Measurements from ENCODE around the gene RAB30.

Gene RAB30

GRCh38 chr11:83054001-83054400 lies 17.7 kb downstream of the RAB30 start:
- no peak for TF ChIP-seq CTCF (IDR thresholded peaks at IDR 0.05; ENCODE audit: insufficient read depth, low read length, poor library complexity, severe bottlenecking)
- peak; percentile 51 for DNase-seq (ENCODE audit: extremely low read depth, insufficient read length)
- no peak overlapping the region for H3K4me3 ChIP-seq (replicated peaks; ENCODE audit: low read depth, low read length)
- 0 out of 2 replicates have a peak, but pooled peaks cover 2% of the 10 kb centered on the region for H3K36me3 ChIP-seq (ENCODE audit: control insufficient read depth, insufficient read depth, low read length)
- H3K27me3 ChIP-seq (replicated peaks; ENCODE audit: control insufficient read depth, insufficient read depth, low read length): no peaks in the 10 kb centered on the region

- TF ChIP-seq CTCF (IDR thresholded peaks at IDR 0.05; ENCODE audit: insufficient read depth, low read length, poor library complexity, severe bottlenecking): no peak
Observed at GRCh38 chr11:83051760-83052671, 19.7 kb downstream of the RAB30 start.

GRCh38 chr11:83047515-83048225 lies 24.0 kb downstream of the RAB30 start:
- Histone ChIP-seq H3K36me3 (ENCODE audit: control insufficient read depth, insufficient read depth, low read length) (0 out of 2 replicates have a peak, but pooled peaks cover 2% of the 10 kb centered on the region), H3K27me3 (replicated peaks; ENCODE audit: control insufficient read depth, insufficient read depth, low read length) (no peaks in the 10 kb centered on the region), H3K4me3 (replicated peaks; ENCODE audit: low read depth, low read length) (no peak overlapping the region)
- DNase-seq (ENCODE audit: extremely low read depth, insufficient read length): no peak
- no peak for TF ChIP-seq CTCF (IDR thresholded peaks at IDR 0.05; ENCODE audit: insufficient read depth, low read length, poor library complexity, severe bottlenecking)

More at GRCh38 chr11:83051760-83052671, 19.7 kb downstream of the RAB30 start:
- 0 out of 2 replicates have a peak, but pooled peaks cover 2% of the 10 kb centered on the region for H3K36me3 ChIP-seq (ENCODE audit: control insufficient read depth, insufficient read depth, low read length)
- H3K27me3 ChIP-seq (replicated peaks; ENCODE audit: control insufficient read depth, insufficient read depth, low read length): no peaks in the 10 kb centered on the region
- H3K4me3 ChIP-seq (replicated peaks; ENCODE audit: low read depth, low read length): no peak overlapping the region
- no peak for DNase-seq (ENCODE audit: extremely low read depth, insufficient read length)

- TF ChIP-seq CTCF (IDR thresholded peaks at IDR 0.05; ENCODE audit: insufficient read depth, low read length, poor library complexity, severe bottlenecking): no peak
- Histone ChIP-seq H3K27me3 (replicated peaks; ENCODE audit: control insufficient read depth, insufficient read depth, low read length) (no peaks in the 10 kb centered on the region), H3K36me3 (ENCODE audit: control insufficient read depth, insufficient read depth, low read length) (no peaks in the 10 kb centered on the region), H3K4me3 (replicated peaks; ENCODE audit: low read depth, low read length) (no peak overlapping the region)
- DNase-seq (ENCODE audit: extremely low read depth, insufficient read length): no peak
Observed at GRCh38 chr11:83046621-83047172, 25.0 kb downstream of the RAB30 start.

GRCh38 chr11:83044958-83045712 lies 26.6 kb downstream of the RAB30 start:
- Histone ChIP-seq H3K36me3 (ENCODE audit: control insufficient read depth, insufficient read depth, low read length) (no peaks in the 10 kb centered on the region), H3K4me3 (replicated peaks; ENCODE audit: low read depth, low read length) (no peak overlapping the region), H3K27me3 (replicated peaks; ENCODE audit: control insufficient read depth, insufficient read depth, low read length) (no peaks in the 10 kb centered on the region)
- TF ChIP-seq CTCF (IDR thresholded peaks at IDR 0.05; ENCODE audit: insufficient read depth, low read length, poor library complexity, severe bottlenecking): no peak
- no peak for DNase-seq (ENCODE audit: extremely low read depth, insufficient read length)

Data from GM06990 (cell line).